ENCODE measurements around the gene DNM1L. TPM values are rescaled to one million over a fixed set of nuclear protein-coding genes. Genes with fewer than 3 reads are reported as not detected.

DNM1L gene
- total RNA-seq, 2 experiments from 2014 or later = 61.1 to 102 TPM

DNA sequence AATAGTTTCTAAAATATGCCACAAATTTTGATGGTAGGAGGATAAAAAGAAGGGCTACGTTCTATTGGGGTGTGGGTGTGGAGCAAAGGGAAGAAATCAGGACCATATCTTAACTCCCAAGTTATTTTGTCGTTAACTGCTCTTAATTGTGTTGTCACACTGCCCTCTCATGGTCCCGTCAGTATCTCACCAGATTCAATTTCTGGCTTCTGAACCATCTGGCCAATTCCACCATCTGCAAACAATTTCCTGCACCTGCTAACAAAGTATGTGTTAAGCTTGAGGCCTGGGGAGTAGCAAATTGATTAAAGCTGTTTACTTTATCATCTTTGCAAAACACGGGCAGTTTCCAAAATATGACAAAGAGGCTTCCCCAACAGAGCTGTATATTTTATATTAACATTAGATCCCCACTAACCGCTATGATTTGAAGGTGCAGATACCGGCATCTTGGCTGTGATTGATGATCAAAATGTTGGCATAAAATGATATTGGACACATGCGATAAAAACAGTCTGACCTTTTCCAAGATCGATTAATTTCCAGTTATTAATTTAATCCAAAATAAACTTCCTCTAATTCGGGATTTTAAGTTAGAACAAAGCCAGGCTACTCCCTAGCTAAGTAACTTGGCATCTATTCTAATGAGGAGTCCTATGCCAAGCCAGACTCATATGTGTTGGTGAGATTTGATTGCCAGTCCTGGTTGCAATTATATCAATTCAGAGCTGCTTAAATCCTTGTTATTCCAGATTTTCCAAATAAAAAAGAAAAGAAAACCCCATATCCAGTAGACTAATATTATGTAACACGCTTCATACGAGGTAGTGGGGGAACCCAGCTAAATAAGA, 6.9 kb upstream of the DNM1L start:
- Histone ChIP-seq H3K4me2 (ENCODE audit: low read length) (no peak overlapping the region), H3K4me3 (ENCODE audit: low read depth, low read length, poor library complexity, severe bottlenecking) (no peak overlapping the region), H4K20me1 (ENCODE audit: insufficient read depth, low read length) (no peaks in the 10 kb centered on the region), H3K4me1 (ENCODE audit: insufficient read depth, low read length, poor library complexity, severe bottlenecking) (peaks cover 23% of the 10 kb centered on the region), H3K9me2 (ENCODE audit: insufficient read depth, low read length) (no peaks in the 10 kb centered on the region), H3K9me3 (ENCODE audit: low read length) (peaks cover 9% of the 10 kb centered on the region; the same call in 1 of the 2 replicates), H3K36me3 (ENCODE audit: insufficient read depth, low read length) (no peaks in the 10 kb centered on the region; the same call in 1 of the 2 replicates), H2AFZ (ENCODE audit: low read length) (peak overlapping the region; percentile 74; the same call in 1 of the 2 replicates), H3K27ac (ENCODE audit: low read depth, low read length, poor library complexity, severe bottlenecking) (peak overlapping the region; percentile 20), H3K79me2 (ENCODE audit: insufficient read depth, low read depth, low read length) (no peaks in the 10 kb centered on the region)
- POLR2A ChIA-PET = interaction anchor here (0.7 to 2.0 kb wide), 8 partner anchors 9 to 299 kb away, joined by 3 to 11 read pairs (median 4); no protein-coding TSS in a partner anchor
- CTCF ChIA-PET (ENCODE audit: unreplicated experiment) = interaction anchor here (0.7 to 1.3 kb wide), 8 partner anchors 10 to 239 kb away, joined by 3 to 12 read pairs (median 4); partner anchors contain the start of gene YARS2
- intact Hi-C loops (cut with micrococcal nuclease; ENCODE audit: unreplicated experiment) = loop anchor here (1.0 kb wide), 3 partner anchors 217 to 307 kb away; partner anchors contain the start of gene FGD4
- DNase-seq (ENCODE audit: low spot score) = peak; percentile 89
- TF ChIP-seq, protein P1, sequence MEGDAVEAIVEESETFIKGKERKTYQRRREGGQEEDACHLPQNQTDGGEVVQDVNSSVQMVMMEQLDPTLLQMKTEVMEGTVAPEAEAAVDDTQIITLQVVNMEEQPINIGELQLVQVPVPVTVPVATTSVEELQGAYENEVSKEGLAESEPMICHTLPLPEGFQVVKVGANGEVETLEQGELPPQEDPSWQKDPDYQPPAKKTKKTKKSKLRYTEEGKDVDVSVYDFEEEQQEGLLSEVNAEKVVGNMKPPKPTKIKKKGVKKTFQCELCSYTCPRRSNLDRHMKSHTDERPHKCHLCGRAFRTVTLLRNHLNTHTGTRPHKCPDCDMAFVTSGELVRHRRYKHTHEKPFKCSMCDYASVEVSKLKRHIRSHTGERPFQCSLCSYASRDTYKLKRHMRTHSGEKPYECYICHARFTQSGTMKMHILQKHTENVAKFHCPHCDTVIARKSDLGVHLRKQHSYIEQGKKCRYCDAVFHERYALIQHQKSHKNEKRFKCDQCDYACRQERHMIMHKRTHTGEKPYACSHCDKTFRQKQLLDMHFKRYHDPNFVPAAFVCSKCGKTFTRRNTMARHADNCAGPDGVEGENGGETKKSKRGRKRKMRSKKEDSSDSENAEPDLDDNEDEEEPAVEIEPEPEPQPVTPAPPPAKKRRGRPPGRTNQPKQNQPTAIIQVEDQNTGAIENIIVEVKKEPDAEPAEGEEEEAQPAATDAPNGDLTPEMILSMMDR (conservative IDR thresholded peaks at IDR 0.05; ENCODE audit: low read length) = peak; percentile 88
- TF ChIP-seq EZH2phosphoT487 (IDR thresholded peaks at IDR 0.05; ENCODE audit: borderline replicate concordance, low read depth, low read length) = no peak
- BruUV-seq (replicated peaks) = no TSS peak

DNA sequence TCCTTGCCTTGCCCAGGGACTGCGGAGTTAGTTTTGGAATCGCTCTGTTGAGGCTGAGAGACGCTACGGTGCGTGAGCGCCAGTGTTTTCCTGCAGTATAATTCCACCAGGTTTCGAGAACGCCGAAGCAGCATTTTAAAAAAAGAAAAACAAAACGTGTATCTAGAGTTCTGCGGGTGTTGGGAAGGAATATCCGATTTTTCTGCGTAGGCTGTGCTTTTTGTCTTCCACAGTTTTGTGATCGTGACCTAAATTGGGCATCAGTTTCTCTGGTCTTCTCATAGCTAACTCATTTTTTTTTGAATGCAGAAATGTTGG, 778 bp downstream of the DNM1L start:
- H3K4me1 ChIP-seq (ENCODE audit: insufficient read depth, low read length, poor library complexity, severe bottlenecking) = peaks cover 24% of the 10 kb centered on the region
- peak overlapping the region; percentile 87 for H3K4me3 ChIP-seq (ENCODE audit: low read depth, low read length, poor library complexity, severe bottlenecking)
- peak overlapping the region; percentile 69 for H3K27ac ChIP-seq (ENCODE audit: low read depth, low read length, poor library complexity, severe bottlenecking)
- ChIA-PET CTCF (ENCODE audit: unreplicated experiment) (no interaction called here), POLR2A (no interaction called here)
- H3K4me2 ChIP-seq (ENCODE audit: low read length) = peak overlapping the region; percentile 83
- peaks cover 21% of the 10 kb centered on the region for H3K36me3 ChIP-seq (ENCODE audit: insufficient read depth, low read length)
- H3K79me2 ChIP-seq (ENCODE audit: insufficient read depth, low read depth, low read length) = peaks cover 54% of the 10 kb centered on the region
- TF ChIP-seq, protein P1 (conservative IDR thresholded peaks at IDR 0.05; ENCODE audit: low read length) = no peak
- TF ChIP-seq EZH2phosphoT487 (IDR thresholded peaks at IDR 0.05; ENCODE audit: borderline replicate concordance, low read depth, low read length) = no peak
- no peaks in the 10 kb centered on the region for H3K9me2 ChIP-seq (ENCODE audit: insufficient read depth, low read length)
- H4K20me1 ChIP-seq (ENCODE audit: insufficient read depth, low read length) = peaks cover 8% of the 10 kb centered on the region
- BruUV-seq (replicated peaks) = no TSS peak
- intact Hi-C loops (cut with micrococcal nuclease; ENCODE audit: unreplicated experiment) = loop anchor here (2.0 kb wide), 1 partner anchor 75 kb away; the partner anchor contains the start of gene YARS2
- peak overlapping the region; percentile 39; the same call in 1 of the 2 replicates for H2AFZ ChIP-seq (ENCODE audit: low read length)
- H3K9me3 ChIP-seq (ENCODE audit: low read length) = no peaks in the 10 kb centered on the region
- DNase-seq (ENCODE audit: low spot score) = no peak

DNA sequence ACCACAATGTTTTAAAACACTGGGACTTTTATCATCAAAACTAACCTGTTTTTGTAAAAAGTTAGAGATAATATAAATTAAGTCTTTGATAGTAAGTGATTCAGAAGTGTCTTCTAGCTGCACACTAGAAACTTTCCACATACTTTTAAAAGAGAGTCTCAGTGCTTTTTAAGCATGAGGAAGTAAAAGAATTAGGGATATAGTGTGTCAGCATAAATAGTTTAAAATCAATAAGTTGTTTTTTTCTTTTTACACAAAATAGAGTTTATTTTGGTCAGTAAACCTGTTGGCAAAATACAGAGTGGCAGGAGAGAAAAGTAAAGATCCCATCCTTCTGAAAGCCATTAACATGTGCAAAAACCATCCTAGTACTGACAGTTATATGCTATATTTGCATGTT, 1.7 kb downstream of the DNM1L start:
- ChIA-PET POLR2A (no interaction called here), CTCF (ENCODE audit: unreplicated experiment) (no interaction called here)
- Histone ChIP-seq H3K79me2 (ENCODE audit: insufficient read depth, low read depth, low read length) (peaks cover 63% of the 10 kb centered on the region), H3K9me3 (ENCODE audit: low read length) (no peaks in the 10 kb centered on the region), H3K4me2 (ENCODE audit: low read length) (peak overlapping the region; percentile 83), H3K9me2 (ENCODE audit: insufficient read depth, low read length) (no peaks in the 10 kb centered on the region), H2AFZ (ENCODE audit: low read length) (no peak overlapping the region), H3K4me3 (ENCODE audit: low read depth, low read length, poor library complexity, severe bottlenecking) (peak overlapping the region; percentile 87), H3K4me1 (ENCODE audit: insufficient read depth, low read length, poor library complexity, severe bottlenecking) (peaks cover 18% of the 10 kb centered on the region), H3K27ac (ENCODE audit: low read depth, low read length, poor library complexity, severe bottlenecking) (no peak overlapping the region), H4K20me1 (ENCODE audit: insufficient read depth, low read length) (peaks cover 8% of the 10 kb centered on the region), H3K36me3 (ENCODE audit: insufficient read depth, low read length) (peaks cover 30% of the 10 kb centered on the region)
- intact Hi-C loops (cut with micrococcal nuclease; ENCODE audit: unreplicated experiment) = no loop called here
- no peak for DNase-seq (ENCODE audit: low spot score)
- no peak for TF ChIP-seq EZH2phosphoT487 (IDR thresholded peaks at IDR 0.05; ENCODE audit: borderline replicate concordance, low read depth, low read length)
- TF ChIP-seq, protein P1 (conservative IDR thresholded peaks at IDR 0.05; ENCODE audit: low read length) = no peak
- no TSS peak for BruUV-seq (replicated peaks)

All from OCI-LY7 (cell line).